ENCODE data around the gene KCNC1.
A peak's percentile ranks its signal among the peaks of the same experiment; 100 is the strongest.

The KCNC1 gene

DNA sequence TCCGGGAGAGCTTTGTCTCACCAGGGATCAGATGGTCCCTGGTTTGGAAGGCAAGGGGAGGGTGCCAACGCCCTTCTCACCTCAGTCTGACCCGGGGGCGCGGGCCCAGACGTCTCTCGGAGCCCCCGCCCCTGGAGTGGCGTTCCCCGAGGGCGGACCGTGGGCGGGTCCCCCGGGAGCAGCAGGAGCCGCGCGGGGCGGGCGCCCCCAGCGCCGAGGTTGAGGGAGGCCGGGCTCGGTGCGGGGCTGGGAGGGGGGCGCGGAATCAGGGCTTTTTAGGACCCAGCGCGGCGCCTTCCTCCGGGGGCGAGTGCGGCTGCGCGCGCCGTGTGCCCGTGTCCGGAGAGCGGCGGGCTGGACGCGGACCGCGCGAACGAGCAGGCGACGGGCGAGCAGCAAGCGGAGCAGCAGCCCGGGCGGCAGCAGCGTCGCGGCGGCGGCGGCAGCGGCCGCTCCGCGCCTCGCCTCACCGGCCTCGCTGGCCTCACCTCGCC is at the start of gene KCNC1:
KCNC1 (plus strand) TSS at position 364 of the 494 bp plus-strand sequence. CDS start 1,222 bp downstream, outside the sequence.
- DNase-seq (ENCODE audit: low spot score): peak; percentile 57

DNA sequence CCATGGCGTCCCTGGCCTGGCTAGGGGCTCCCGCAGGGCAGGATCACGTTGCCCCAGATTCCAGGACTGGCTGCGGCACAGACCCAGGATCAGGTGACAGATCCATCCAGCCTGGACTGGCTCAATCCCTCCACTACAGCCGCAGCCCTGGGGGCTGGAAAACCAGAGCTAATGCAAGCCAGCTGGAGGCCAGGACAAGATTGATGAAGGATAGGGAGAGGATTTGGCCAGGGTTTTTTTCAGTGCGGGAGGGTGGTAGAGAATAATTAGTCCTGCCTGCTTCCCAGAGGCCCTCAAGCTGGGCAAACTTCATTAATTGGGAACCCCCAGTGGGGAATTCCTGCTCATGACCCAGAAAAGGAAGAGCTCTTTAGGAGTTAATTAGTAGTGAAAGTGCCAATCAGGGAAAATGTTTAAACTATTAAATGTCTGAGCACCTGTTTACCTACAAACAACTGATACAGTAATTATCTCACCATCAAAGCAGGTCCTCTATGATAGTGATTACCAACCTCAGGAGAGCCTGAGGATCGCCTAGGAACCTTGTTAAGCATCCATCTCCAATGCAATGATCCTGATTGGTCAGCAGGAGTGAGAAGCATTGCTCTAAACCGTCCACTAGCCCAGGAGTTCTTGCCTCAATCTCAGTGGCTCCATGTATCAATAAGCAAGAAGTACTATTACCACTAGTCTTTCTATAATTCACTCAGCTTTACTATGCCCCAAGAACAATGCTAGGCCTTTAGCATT is 48.2 kb upstream of the KCNC1 start:
- DNase-seq (ENCODE audit: low spot score): no peak

GRCh38 chr11:17687946-17688670 is 46.5 kb upstream of the KCNC1 start:
- DNase-seq (ENCODE audit: low spot score): no peak

GRCh38 chr11:17691550-17691949 is 43.0 kb upstream of the KCNC1 start:
- no peak for DNase-seq (ENCODE audit: low spot score)

GRCh38 chr11:17691976-17692375 is 42.6 kb upstream of the KCNC1 start:
- DNase-seq (ENCODE audit: low spot score): no peak

GRCh38 chr11:17692931-17693330 is 41.6 kb upstream of the KCNC1 start:
- DNase-seq (ENCODE audit: low spot score): no peak

DNA sequence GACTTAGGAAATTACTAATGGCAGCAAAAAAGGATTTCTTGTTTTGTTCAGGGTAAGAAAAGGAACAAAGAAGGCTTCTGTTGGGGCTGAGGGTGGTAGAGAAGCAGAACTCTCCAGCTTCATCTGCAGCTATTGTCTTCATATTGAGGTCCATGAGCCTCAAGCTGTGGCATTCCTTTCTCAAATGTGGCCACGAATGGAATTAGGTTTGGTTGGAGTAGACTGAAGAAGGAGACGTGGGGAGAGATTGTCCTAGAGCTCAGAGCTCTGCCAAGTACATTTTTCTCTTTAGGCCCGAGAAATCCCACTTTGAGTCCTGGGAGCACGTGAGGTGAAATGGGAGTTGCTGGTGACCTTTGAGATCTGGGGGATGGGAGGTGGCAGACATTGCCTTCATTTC is 41.0 kb upstream of the KCNC1 start:
- no peak for DNase-seq (ENCODE audit: low spot score)

DNA sequence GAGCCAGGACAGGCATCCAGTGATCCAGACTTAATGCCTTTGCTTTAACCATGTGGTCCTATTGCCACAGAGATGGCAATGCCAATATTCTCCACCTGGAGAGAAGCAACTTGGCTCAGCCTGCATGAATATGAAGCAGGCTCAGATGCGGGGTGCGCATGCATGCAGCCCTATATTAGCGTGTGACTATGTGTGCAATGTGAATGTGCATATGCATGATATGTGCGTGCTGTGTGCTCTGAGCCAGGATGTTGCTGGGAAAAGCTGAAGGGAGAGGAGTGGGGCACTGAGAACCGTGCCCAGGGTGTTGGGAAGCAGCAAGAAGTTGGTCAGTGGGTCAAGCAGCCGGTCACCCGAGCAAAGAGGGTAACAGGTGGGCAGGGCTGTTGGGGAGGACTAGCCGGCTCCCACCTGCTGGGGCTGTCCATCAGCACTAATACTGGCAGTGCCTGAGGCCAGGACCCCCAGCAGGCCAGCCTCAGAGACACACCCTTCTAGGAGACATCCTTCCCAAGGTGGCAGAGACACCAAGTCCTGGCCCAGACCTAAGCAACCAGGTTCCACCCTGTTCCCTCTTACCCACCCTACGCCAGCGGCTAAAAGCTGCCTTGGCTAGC is 40.0 kb upstream of the KCNC1 start:
- no peak for DNase-seq (ENCODE audit: low spot score)

DNA sequence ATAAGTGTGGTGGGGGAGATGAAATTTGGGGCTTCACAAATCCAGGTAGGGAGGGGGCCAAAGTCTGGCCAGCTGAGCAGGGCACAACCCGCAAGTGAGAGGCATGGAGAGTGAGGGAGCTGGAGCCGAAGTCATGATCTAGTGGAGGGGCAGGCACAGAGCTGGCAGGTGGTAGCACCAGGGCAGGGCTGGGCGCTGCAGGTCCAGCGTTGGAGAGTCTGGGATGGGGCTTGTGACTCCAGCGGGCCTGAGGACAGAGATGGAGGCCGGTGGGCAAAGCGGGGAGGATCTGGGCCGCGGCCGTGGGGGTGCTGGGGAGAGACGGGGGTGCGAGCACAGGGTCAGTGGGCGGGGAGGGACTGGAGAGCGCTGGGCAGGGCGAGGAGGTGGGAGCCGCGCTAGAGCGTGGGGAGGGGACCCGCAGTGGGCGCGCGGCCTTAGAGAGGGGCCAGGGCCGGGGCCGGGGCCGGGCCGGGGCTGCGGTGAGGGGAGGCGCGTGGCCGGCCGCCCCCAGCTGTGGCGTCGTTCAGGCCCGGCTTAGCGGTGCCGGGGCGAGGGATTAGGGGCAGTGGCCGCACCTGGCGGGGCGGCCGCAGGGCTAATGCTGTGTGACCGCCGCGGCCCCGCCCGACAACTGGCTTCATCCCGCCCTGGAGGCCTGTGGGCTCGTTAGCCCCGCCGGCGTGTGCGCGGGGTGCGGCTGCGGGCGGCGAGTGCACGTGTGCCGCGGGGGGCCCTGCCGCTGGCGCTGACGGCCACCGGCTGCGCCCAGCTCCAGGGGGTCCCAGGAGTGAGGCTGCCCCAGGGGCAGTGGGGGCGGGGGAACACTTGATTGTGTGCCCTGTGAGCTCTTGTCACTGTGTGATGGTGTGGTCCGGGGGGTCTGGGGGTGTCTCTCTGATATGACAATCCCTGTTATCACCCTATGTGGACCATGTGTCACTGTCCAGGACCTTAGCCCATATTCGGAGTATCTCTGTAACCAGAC is 38.8 kb upstream of the KCNC1 start:
- no peak for DNase-seq (ENCODE audit: low spot score)

DNA sequence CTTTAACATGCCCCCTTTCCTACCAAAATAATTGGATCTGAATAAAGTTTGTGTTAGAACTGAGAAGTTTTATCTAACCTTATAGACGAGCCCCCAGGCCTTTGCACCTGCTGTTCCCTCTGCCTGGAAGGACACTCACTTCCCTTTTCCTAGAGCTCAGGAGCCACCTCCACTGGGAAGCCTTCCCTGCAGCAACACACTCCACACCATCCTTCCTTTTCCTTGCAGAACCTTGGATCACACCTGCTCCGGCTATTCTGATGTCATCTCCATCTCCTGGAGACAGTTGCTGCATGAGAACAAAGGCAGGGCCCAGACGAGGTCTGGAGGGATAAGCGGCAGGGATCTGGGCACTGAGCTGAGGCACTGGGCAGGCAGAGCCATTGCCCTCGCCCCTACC is 37.8 kb upstream of the KCNC1 start:
- no peak for DNase-seq (ENCODE audit: low spot score)

- no peak for DNase-seq (ENCODE audit: low spot score)
Measured at GRCh38 chr11:17697175-17697949, 37.2 kb upstream of the KCNC1 start.

DNA sequence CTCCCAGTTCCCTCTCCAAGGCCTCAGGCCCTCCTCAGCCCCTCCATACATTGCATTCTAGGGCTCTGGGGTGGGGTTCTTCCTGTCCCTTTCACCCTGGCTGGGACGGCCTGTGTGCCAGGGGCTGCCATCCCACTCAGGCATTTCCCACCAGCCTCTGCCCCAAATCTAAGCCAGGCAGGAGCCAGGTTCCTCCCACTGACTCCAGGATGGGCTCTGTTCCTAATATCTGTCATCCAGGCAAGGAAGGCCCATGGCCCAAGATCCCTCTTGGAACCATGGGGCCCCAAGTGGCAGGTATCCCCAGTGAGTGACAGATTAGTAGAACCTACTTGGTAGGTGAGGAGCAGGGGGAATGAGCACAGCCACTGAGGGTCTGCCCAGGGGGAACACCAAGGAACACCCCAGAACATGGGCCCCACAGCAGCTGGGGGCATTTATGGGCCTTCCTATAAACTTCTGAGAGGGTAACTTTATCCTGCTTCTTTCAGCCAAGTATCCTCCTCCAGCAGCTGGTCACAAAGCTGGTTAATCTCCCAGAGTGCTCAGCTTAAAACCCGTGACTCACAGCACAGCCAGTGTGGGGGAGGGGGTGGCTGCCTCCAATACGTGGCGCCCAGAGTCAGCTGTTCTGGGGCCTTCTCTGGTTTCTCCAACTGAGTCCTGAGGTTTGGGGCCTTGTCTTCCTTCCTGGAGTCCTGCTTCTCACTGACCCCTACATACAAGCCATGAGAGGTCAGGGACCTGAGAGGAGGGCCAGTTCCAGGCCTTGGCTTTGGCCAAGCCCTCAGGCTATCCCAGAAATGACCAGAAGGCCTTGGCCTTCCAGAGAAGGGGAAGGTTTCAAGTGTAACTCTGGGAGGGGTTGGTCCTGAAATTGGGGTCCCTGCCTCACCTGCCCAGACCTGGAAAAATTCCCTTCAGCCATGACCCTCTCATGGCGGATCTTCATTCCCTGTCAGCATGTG is 35.1 kb upstream of the KCNC1 start:
- no peak for DNase-seq (ENCODE audit: low spot score)

- DNase-seq (ENCODE audit: low spot score): no peak
Measured at GRCh38 chr11:17700991-17701390, 33.6 kb upstream of the KCNC1 start.

GRCh38 chr11:17702876-17703275 is 31.7 kb upstream of the KCNC1 start:
- no peak for DNase-seq (ENCODE audit: low spot score)

GRCh38 chr11:17703951-17704350 is 30.6 kb upstream of the KCNC1 start:
- no peak for DNase-seq (ENCODE audit: low spot score)

DNA sequence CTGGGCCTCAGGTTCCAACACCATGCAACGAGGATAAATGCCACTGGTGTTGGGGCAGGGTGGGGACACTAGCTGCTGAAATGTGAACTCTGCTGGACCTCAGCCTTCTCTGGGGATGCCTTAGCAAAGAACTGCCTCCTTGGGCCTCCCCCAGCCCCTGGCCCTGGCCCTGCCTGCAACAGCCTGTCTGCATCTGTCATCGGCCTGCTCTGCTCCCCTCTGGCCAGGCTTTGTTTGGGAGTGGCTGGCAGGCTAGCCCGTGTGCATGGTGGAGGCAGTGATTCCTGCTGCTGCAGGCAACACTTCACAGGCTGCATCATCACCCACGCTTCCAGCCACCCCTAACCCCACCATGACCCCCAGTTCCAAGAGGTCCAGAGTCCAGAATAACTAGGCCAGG is 26.8 kb upstream of the KCNC1 start:
- DNase-seq (ENCODE audit: low spot score): no peak

DNA sequence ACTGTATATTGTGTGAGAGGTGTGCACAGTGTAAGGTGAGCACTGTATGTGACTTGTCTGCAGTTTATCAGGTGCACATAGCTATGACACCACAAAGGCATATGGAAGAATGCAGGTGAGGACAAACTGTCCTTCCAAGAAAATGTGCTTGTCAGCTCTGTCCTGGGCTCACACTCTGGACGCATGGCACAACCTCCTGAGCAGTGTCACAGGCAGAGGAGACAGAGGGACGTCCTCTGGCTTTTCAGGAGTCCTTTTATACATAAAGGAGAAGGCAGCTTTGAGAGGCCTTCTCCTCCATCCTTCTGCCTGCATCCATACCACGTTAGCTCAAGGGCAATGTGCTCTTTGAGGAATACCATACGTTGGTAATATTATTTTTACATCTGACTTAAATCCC is 22.7 kb upstream of the KCNC1 start:
- no peak for DNase-seq (ENCODE audit: low spot score)

DNA sequence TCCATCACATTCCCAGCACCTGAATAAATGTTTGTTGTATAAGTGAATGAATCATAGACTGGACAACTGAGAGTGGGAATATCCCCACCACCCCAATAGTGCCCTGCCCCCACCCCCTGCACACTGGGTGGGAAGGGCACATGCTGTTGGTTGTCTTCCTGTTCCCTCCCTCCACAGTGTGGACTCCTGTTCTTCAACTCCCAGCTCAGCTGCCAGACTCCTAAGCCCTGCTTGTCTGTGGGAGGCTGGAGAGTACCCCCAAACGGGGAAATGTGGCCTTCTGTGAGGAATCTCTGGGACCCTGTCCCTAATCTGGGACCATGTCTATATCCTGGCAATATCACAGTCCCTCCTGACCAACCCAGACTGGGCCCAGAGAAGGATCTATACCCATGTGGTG is 20.7 kb upstream of the KCNC1 start:
- DNase-seq (ENCODE audit: low spot score): no peak

- no peak for DNase-seq (ENCODE audit: low spot score)
Measured at GRCh38 chr11:17714356-17714854, 20.2 kb upstream of the KCNC1 start.

GRCh38 chr11:17714870-17715269 is 19.7 kb upstream of the KCNC1 start:
- no peak for DNase-seq (ENCODE audit: low spot score)
